Hepatocyte (in vitro differentiated cells): Measurements from ENCODE around the gene OSGIN1.

Experiments
- CTCF ChIP-seq: fragments of 200-600 bp; sonication (generic); IDR thresholded peaks from 2 replicates; pipeline ENCODE4 v1.5.1; 2016; ENCODE audit warnings: antibody characterized with exemption, mild to moderate bottlenecking; ENCODE audit not compliant: poor library complexity
- EZH2 ChIP-seq: fragments of 200-600 bp; sonication (generic); IDR thresholded peaks from 2 replicates; pipeline ENCODE4 v1.6.1; 2016; ENCODE audit warnings: antibody characterized with exemption, mild to moderate bottlenecking, borderline replicate concordance
- EZH2phosphoT487 ChIP-seq: fragments of 200-600 bp; sonication (generic); IDR thresholded peaks from one replicate; pipeline ENCODE4 v1.6.1; 2018; ENCODE audit warnings: antibody characterized with exemption, mild to moderate bottlenecking, low read depth, moderate library complexity; ENCODE audit not compliant: unreplicated experiment, severe bottlenecking

- TF ChIP-seq CTCF = no peak
- no peak for TF ChIP-seq EZH2
- no peak for TF ChIP-seq EZH2phosphoT487
Observed at GRCh38 chr16:83978401-83978904, 25.4 kb downstream of the OSGIN1 start.
